ENCODE data around the gene PLCZ1.

GRCh38 chr12:18749386-18749957 is 11.7 kb upstream of the PLCZ1 start:
- TF ChIP-seq, protein P1, sequence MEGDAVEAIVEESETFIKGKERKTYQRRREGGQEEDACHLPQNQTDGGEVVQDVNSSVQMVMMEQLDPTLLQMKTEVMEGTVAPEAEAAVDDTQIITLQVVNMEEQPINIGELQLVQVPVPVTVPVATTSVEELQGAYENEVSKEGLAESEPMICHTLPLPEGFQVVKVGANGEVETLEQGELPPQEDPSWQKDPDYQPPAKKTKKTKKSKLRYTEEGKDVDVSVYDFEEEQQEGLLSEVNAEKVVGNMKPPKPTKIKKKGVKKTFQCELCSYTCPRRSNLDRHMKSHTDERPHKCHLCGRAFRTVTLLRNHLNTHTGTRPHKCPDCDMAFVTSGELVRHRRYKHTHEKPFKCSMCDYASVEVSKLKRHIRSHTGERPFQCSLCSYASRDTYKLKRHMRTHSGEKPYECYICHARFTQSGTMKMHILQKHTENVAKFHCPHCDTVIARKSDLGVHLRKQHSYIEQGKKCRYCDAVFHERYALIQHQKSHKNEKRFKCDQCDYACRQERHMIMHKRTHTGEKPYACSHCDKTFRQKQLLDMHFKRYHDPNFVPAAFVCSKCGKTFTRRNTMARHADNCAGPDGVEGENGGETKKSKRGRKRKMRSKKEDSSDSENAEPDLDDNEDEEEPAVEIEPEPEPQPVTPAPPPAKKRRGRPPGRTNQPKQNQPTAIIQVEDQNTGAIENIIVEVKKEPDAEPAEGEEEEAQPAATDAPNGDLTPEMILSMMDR (IDR thresholded peaks at IDR 0.05) = no peak
- TF ChIP-seq POLR2A (IDR thresholded peaks at IDR 0.05) = no peak
